Posterior vena cava (tissue), 2 donors: ENCODE measurements around the gene PLEKHJ1. TPM values are rescaled to one million over a fixed set of nuclear protein-coding genes. Genes with fewer than 3 reads are reported as not detected.

Experiments used
- DNase-seq: peaks from one replicate; pipeline ENCODE4 v3.0.0-alpha.2; 2020; ENCODE audit warnings: low spot score
- intact Hi-C, 2 donors: fragments of 100-400 bp; cut with DNase I; formaldehyde crosslinking; loops; one replicate each; pipeline versions ENCODE4 v1.14.1 to v1.14.2; 2022 to 2023
- total RNA-seq, 2 donors: library from RNA; stranded (reverse); fragmentation: NEBNext Ultra II Directional; extraction: Animal tissue kit (Norgen Biotek cat#: 25700); gene quantifications; one replicate each; pipeline ENCODE4 v1.2.1, GENCODE V29; 2021
- donor health status: DM: yes; HTN: yes; CAD: no.
- donor health status: DM: yes; HTN: yes; CAD: no.

The PLEKHJ1 gene
- total RNA-seq, 2 donors from 2014 or later = 24.3 to 27.6 TPM

DNA sequence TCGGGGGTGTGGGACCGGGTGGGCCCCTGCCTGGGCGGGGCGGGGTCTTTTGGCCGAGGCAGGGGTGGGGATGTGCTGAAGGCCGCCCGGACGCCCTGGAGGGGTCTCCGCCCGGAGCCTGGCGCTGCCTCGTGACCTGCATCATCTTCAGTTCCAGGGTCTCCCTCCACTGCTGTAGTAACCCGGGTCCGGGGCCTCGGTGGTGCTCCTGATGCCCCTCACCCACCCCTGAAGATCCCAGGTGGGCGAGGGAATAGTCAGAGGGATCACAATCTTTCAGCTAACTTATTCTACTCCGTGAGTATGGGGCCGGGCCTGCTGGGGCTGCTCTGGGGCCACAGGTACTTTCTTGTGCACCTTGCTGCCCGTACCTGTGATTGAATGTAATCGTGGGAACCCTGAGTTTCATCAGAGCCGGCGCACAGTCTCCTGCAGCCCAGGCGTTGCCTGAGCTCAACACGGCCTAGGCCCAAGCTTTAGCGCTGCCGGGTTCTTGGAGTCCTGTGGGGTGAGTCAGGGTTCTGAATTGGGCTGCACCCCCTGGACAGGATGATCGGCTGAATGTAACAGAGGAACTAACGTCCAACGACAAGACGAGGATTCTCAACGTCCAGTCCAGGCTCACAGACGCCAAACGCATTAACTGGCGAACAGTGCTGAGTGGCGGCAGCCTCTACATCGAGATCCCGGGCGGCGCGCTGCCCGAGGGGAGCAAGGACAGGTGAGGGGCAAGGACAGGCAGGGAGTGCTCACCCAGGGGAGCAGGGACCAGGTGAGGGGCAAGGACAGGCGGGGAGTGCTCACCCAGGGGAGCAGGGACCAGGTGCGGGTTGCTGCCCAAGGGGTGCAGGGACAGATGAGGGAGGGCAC is 35.3 kb upstream of the PLEKHJ1 start:
- intact Hi-C loops = loop anchor here in 1 of 2 donors (2.0 kb wide), 2 partner anchors 31 to 115 kb away; no protein-coding TSS in a partner anchor
- peak; percentile 88 for DNase-seq

DNA sequence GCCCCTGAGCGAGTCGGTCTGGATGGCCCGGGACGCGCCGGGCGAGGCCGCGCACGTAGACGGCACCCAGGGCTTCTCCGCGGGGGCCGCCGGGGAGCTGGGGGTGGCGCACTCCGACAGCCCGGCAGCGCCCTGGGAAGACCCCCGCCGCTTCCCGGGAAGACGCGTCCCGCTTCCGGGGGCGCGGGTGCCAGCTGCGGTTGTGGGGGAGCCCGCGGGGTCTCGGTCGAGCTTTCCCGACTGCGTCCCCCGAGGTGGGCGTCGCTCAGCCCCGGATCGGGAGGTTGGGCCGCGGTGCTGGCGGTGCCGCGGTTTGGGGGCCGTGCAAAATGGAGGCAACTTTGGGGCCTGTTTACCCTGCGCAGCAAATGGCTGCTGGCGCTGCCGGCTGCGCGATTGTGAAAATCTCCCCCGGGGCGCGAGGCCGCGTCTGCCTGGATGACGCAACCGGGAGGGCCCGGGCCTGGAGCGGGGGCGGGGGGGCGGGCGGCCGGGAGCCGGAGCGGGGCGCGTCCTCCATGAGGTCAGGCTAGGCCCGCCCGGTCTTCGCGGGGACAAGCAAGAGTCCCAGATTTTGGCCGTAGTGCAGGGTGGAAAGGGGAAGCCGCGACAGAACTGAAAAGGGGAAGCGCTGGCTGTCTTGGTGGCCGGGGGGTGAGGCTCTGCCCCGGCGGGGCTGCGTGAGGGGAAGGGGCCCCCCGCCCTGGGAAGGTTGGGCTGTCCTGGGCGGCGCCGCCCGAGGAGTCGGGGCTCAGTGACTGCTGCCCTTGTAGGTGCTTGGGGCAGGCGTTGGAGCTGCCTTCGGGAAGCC is 34.5 kb upstream of the PLEKHJ1 start:
- intact Hi-C loops = no loop called here

DNA sequence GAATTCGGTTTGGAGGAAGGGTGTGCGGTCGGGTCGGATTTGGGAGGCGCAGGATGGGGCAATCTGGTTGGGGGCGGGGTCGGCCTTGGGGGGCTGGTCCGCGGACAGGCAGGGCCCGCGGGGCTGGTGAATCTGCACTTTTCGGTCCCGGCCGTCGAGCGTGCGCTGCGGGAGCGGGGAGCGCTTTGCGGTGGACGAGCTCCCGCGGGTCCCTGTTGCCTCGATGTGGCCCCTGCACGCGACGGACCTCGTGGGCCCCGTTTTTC is 34.0 kb upstream of the PLEKHJ1 start:
- peak; percentile 92 for DNase-seq
- intact Hi-C loops = no loop called here

More for the DNA sequence above, 34.5 kb upstream of the PLEKHJ1 start:
- DNase-seq = peak; percentile 97

DNA sequence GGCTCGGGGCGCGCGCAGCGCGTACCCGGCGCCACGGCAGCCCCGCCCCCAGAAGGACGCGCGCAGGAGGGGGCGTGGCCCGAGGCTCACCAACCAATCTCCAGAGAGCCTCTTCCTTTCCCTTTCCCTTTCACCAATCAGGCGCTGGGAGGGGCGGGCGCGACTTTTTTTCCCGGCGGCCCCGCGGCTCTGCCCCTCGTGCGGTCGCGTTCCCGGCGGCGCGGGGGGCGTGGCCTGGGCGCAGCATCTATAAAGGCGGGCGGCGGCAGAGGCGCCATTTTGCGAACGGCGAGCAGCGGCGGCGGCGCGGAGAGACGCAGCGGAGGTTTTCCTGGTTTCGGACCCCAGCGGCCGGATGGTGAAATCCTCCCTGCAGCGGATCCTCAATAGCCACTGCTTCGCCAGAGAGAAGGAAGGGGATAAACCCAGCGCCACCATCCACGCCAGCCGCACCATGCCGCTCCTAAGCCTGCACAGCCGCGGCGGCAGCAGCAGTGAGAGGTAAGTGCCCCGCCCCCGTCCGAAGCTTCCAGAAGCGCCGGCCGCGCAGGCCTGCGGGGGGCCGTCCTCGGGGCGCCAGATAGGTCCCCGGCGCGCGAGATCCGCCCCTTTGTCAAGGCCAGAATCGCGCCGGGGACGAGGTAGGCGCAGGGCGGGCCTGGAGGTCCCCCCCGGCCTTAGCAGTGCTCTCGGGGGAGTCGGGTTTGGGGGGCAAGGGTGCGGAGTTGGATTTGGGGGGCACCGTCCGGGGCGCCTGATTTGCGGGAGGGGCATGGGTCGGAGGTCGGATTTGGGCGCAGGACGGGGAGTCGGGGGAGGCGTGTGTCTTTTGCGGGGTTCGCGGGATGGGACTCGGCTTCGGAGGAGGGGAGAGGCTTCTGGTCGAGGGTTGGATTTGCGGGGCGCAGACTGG is 33.4 kb upstream of the PLEKHJ1 start:
- DNase-seq = peak; percentile 100
- intact Hi-C loops = no loop called here

DNA sequence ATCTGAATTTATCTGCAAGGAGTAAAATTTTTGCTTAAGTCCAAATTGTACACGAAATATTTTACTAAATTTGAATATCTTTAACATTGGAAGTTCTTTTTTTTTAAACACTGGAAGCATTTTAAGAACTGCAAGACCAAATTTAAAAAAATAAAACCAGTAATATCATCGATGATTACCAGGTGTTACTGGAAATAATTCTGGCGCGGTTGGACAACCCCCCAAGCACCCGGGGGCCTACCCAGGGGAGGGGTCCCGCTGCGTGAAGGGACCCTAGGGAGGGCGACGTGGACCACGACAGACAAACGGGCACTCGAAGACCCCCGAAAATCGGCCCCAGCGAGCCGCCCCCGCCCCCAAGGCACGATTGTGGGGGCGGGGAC is 32.7 kb upstream of the PLEKHJ1 start:
- intact Hi-C loops = no loop called here
- DNase-seq = no peak

DNA sequence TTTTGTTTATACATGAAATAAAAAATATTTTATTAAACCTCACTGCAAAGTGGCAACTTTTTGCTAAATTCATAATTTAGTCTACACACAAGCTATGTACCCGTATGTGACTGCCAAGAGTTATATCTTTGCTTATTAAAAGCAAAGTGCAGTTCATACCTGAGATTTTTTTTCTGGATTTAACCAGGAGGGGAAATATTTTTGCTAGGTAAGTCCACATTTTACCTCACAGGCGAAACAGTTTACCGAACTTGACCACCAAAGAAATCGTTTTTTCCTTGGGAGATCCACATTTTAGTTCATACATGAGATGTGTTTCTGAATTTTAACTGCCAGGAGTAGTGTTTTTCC is 32.3 kb upstream of the PLEKHJ1 start:
- intact Hi-C loops = no loop called here
- DNase-seq = no peak

DNA sequence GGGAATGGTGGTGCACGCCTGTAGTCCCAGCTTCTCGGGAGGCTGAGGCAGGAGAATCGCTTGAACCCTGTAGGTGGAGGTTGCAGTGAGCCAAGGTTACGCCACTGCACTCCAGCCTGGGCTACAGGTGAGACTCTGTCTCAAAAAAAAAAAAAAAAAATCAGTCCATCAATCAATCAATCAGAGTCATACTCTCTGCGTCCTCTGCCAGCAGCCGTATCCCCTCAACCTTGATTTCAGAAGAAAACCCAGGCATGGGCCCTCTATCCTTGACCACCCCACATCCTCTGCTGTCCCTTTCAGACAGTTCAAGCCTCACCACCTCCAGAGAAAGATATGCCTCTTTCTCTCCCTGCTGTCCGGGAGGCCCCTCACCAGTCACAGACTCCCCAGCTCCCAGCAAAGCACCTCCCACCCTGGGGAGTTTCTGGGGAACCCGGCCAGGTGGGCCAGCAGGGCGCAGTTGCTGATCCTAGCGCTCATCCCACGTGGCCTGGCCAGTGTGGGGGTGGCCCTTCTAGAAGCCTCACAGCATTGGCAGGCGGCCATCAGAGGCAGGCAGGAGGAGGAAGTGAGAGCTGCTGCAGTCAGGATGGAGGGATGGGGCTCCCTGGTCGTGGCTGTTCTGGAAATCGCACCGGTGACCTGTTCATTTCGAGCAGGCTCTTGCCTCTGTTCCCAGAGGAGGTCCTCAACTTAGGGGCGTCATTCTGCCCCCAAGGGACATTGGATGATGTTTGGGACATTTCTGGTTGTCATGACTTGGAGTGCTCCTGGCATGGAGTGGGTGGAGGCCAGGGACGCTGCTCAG is 30.3 kb upstream of the PLEKHJ1 start:
- intact Hi-C loops = no loop called here
- peak; percentile 96 for DNase-seq

DNA sequence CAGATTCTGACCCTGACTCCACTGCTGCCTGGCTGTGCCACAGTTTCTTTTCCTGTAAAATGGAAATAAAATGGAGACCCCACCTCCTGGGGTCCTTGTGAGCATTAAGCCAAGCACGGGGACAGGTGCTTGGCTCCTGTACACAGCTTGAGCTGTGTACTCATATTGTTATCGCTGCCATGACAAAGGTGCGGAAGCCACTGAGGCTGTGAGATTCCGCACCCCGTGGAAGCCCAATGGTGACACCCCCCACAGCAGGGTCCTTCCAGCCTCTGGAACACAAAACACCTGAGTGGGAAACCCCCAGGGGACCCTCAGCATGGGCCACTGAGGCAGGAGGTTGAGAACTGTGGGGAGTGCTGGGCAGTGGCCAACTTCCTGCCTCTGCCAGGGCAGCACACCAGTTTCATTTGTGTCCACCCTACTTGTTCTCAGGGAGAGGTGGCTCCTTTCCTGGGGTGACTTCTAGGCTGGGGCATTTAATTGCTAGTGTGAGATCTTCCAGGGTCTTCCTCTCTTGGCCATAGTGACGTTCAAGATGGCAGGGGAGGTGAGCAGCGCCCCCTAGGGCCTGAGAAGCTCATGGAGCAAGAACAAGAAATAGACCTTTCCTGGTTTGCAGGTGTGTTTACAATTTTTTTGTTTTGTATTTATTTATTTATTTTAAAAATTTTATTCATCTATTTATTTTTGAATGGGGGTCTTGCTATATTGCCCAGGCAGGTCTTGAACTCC is 25.5 kb upstream of the PLEKHJ1 start:
- no peak for DNase-seq
- intact Hi-C loops = no loop called here

DNA sequence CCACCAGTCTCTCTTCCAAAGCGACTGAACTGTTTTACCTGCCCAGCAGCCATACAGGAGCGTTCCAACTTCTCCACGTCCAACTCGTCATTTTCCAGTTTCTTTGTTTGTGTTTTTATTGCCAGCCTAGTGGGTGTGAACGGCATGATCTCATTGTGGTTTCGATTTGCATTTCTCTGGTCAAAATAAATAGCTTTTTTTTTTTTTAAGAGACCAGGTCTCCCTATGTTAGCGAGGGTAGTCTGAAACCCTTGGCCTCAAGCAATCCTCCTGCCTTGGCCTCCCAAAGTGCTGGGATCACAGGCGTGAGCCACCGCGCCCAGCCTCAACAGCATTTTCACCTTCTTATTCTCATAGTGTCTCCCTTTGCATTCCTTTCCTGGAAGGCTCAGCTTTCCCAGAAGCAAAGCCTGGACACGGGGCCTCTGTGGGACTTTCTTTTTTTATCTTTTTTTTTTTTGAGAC is 24.2 kb upstream of the PLEKHJ1 start:
- intact Hi-C loops = no loop called here
- DNase-seq = no peak

DNA sequence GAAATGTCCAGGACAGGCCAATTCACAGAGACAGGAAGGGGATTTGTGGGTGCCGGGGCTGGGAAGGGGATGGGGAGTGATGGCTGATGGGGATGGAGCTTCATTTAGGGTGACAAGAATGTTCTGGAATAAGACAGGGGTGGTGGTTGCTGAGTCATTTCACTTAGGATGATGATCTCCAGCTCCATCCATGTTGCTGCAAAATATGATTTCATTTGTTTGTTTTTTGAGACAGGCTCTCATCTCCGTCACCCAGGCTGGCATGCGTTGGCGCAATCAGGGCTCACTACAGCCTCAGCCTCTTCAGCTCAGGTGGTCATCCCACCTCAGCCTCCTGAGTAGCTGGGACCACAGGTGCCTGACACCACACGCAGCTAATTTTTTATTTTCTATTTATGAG is 23.2 kb upstream of the PLEKHJ1 start:
- DNase-seq = no peak
- intact Hi-C loops = no loop called here

DNA sequence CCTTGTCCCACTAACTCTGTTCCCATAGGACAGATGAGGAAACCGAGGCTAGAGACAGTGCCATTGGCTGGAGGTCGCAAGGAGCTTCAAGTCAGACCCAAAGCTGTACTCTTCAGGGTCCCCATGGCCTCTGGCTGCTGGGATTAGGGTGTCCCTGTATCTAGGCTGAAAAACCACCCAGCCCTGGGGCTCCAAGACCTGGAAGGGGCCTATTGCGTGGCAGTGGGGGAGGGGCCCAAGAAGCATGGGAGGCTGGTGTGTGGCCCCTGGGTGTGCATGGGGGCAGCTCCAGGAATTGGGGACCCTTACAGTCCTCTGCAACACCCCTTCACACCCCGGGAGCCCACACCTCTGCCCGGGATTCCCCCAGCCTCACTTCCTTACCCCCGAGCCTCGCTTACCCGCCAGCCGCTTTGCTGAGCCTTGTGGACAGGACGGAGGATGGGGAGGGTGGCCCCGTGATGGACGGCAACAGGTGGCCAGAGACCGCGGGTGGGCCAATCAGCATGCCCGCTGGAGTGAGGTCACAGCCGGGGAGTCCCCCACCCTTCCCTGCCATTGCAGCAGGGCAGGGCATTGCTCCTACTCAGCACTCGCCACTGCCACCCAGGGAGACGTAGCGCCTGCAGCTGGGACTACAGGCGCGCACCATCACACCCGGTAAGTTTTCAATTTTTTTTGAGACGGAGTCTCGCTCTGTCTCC is 20.0 kb upstream of the PLEKHJ1 start, which contains the start of gene JSRP1:
TSS of gene JSRP1 (minus strand) at position 436 of the 704 bp plus-strand sequence. CDS start 1,103 bp downstream, outside the sequence.
- no peak for DNase-seq
- intact Hi-C loops = no loop called here

DNA sequence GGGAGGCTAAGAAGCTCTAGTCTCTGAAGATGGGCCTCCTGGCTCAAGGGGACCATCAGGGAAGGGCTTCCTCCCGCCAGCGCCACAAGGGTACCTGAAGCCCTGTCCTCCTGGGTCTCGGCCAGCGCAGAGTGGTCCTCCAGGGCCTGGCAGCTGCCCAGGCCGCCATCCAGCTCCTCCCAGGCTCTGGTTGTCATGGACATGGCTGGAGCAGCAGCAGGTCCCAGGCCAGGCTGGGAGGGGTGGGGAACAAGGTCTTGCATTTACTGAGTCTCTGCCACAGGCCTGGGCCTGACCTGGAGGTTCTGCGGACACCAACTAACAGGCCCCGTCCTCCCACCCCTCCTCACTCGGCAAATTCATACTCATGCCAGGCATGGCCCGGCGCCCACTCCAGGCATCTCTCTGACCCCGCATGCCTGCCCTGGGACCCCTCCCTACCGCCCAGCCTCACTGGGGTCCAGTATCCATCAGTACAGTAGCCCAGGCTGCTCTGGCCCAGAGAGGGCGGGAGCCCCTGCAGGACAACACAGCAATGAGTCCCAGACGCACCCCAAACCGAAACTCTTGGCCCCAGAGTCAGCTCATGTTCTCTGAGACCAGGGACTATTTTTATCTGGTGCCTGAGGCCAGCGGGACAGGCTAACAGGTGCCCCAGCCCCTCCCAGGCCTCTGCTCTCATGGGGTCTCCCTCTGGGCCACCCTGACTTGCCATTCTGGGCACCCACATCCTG is 19.1 kb upstream of the PLEKHJ1 start:
- no peak for DNase-seq
- intact Hi-C loops = no loop called here

DNA sequence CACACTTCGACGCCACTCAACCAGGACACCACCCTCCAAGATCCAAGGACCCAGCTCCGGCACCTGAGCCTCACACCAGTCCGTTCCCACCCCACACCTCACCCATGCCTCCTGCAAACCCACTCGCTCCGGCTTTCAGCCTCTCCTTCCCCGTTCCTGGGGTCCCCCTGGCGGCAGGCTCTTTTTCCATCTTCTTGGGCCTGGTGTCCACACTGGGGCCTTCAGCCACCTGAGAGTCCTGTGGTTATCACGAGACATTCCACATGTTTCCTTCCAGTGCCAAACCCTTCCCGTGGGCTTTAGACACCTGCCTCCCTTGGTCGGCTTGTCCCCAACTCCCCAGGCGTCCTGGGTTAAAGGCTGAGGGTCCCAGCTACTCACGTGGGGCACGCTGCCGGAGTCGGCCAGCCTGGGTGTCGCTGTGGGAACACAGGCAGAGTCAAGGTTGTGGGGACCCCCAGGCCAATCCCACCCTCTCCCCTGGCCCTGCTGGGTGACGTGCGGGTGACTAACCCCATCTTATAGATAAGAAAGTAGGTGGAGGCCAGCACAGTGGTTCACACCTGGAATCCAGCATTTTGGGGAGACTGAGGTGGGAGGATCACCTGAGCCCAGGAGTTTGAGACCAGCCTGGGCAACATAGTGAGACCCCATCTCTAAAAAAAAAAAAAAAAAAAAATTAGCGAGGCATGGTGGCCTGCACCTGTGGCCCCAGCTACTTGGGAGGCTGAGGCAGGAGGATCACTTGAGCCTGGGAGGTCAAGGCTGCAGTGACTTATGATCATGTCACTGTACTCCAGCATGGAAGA is 18.1 kb upstream of the PLEKHJ1 start:
- intact Hi-C loops = no loop called here
- no peak for DNase-seq

DNA sequence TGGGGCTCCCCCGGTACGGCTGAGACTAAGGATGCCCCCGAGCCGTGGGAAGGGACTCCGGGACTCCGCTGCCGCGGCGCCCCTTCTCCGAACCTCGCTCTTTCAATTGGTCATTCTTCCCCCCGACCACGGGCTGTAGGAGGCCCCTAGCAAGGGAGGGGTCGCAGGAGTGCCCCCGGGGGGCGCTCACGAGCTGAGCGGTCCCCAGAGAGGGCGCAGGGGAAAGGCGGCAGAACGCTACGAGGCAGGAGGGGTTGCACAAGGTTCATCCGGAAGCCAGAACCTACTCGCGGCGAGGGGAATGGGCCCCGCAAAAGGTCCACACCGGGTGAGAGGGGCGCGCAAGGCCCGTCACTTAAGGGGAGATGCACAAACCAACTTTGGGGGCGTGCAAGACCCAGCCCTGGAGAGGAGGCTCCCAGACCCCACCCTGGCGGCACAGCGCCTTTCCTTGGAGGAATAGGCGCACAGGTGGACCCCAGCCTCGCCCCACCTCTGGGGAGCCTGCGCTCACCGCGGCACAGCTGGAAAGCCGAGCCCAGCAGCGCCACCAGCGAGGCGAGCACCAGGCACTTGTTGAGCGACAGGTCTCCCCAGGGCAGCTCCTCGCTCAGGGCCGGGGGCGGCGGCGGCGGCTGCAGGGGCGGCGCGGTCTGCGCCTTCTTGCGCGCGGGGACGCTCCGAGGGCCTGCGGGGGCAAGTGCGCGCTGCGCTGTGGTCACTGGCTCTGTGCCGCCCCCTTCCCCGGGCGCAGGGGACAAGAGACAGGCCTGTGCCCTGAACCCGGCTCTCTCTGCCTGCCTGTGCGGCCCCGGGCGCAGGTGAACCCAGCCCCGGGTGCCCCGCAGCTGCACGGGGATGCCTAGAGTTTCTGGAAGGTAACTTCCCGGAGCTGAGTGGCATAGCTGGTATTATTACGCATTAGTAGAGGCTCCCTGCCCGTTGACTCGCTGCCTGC is 17.3 kb upstream of the PLEKHJ1 start:
- no peak for DNase-seq
- intact Hi-C loops = no loop called here

DNA sequence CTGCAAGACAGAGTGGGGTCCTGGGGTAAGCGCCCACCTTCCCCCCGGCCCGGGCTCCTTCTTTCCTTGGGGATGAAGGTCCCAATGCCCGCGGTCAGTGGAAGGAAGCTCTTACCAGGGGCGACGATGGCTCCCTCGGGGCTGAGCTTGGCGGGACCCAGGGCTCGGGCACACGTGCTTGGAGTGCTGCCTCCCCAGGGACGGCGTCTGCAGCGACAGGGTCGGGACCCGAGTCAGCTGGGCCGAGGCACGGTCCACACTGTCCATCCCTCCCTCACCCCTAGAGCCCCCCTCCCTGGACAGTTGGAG is 16.6 kb upstream of the PLEKHJ1 start:
- intact Hi-C loops = loop anchor here in 1 of 2 donors (1.0 kb wide), 1 partner anchor 15 kb away; no protein-coding TSS in a partner anchor

More for the DNA sequence above, 16.6 kb upstream of the PLEKHJ1 start:
- DNase-seq = no peak
